SK-N-SH (cell line): Measurements from ENCODE around the gene PTGIS. TPM values are rescaled to one million over a fixed set of nuclear protein-coding genes. Genes with fewer than 3 reads are reported as not detected.

Source experiments
- CTCF ChIA-PET: fragments of 300-600, 350-600 bp; formaldehyde crosslinking; extraction: SDS; loops from one replicate; lab custom pipeline; 2021; lab: Yijun Ruan, JAX
- POLR2A ChIA-PET: fragments of 350-600 bp; sonication (Branson Sonifier 250); formaldehyde crosslinking; extraction: SDS; loops from one replicate; lab custom pipeline; 2020; ENCODE audit warnings: antibody characterized with exemption, inconsistent platforms; lab: Yijun Ruan, JAX
- DNase-seq: peaks from one replicate; pipeline ENCODE4 v3.0.0; 2012
- H2AFZ ChIP-seq: fragments of 200-600 bp; sonication (generic); 2 replicates; pipeline ENCODE4 v1.8.1; 2016; ENCODE audit warnings: antibody characterized with exemption, mild to moderate bottlenecking, low read depth
- H3F3A ChIP-seq: fragments of 200-600 bp; sonication (generic); replicated peaks from 2 replicates; pipeline ENCODE3; 2016; ENCODE audit warnings: antibody characterized with exemption, mild to moderate bottlenecking; ENCODE audit not compliant: insufficient read depth
- H3K27ac ChIP-seq, 2 experiments: fragments of 200-500 bp in 1 of 2; fragments of 200-600 bp in 1 of 2; sonication (Bioruptor generic) in 1 of 2; sonication (generic), shearing (Covaris generic) in 1 of 2; 2 replicates each; pipeline versions ENCODE4 v1.5.1 to v1.6.1; 2014 to 2016; ENCODE audit warnings: low read depth in 2 of 2, inconsistent platforms in 1 of 2, low read length in 1 of 2, mild to moderate bottlenecking in 1 of 2, mixed read lengths in 1 of 2
- H3K27me3 ChIP-seq: fragments of 200-600 bp; sonication (generic), shearing (Covaris generic); 2 replicates; pipeline ENCODE4 v1.6.1; 2016; ENCODE audit warnings: mixed run types; ENCODE audit not compliant: insufficient read depth
- H3K36me3 ChIP-seq, 2 experiments: fragments of 200-500 bp in 1 of 2; fragments of 200-600 bp in 1 of 2; sonication (Bioruptor generic) in 1 of 2; sonication (generic) in 1 of 2; replicated peaks in 1 of 2; 2 replicates each; pipeline versions ENCODE3 to v1.5.1; 2014 to 2016; ENCODE audit warnings: low read length in 1 of 2, mild to moderate bottlenecking in 1 of 2; ENCODE audit not compliant: insufficient read depth in 2 of 2, control insufficient read depth in 1 of 2
- H3K4me1 ChIP-seq, 2 experiments: fragments of 200-500 bp in 1 of 2; fragments of 200-600 bp in 1 of 2; sonication (Bioruptor generic) in 1 of 2; sonication (generic), shearing (Covaris generic) in 1 of 2; 2 replicates each; pipeline versions ENCODE4 v1.5.1 to v1.6.1; 2014 to 2016; ENCODE audit warnings: low read depth in 1 of 2, low read length in 1 of 2, mixed run types in 1 of 2; ENCODE audit not compliant: insufficient read depth in 2 of 2, control insufficient read depth in 1 of 2
- H3K4me2 ChIP-seq: fragments of 200-600 bp; sonication (generic), shearing (Covaris generic); 2 replicates; pipeline ENCODE4 v1.6.1; 2017; ENCODE audit warnings: mixed run types
- H3K4me3 ChIP-seq, 2 experiments: fragments of 200-500 bp in 1 of 2; fragments of 200-600 bp in 1 of 2; sonication (Bioruptor generic) in 1 of 2; sonication (generic), shearing (Covaris generic) in 1 of 2; 2 replicates each; pipeline versions ENCODE4 v1.5.1 to v1.8.1; 2014 to 2016; ENCODE audit warnings: low read depth in 2 of 2, inconsistent platforms in 1 of 2, low read length in 1 of 2, mild to moderate bottlenecking in 1 of 2, mixed read lengths in 1 of 2, moderate library complexity in 1 of 2
- H3K79me2 ChIP-seq: fragments of 200-600 bp; sonication (generic); 2 replicates; pipeline ENCODE4 v1.8.1; 2017; ENCODE audit warnings: mild to moderate bottlenecking; ENCODE audit not compliant: insufficient read depth
- H3K9ac ChIP-seq: fragments of 200-600 bp; sonication (generic); 2 replicates; pipeline ENCODE4 v1.6.1; 2017; ENCODE audit warnings: mixed run types
- H3K9me2 ChIP-seq: fragments of 200-600 bp; sonication (generic); 2 replicates; pipeline ENCODE4 v1.6.1; 2017; ENCODE audit warnings: mixed run types
- H3K9me3 ChIP-seq: fragments of 200-600 bp; sonication (generic); 2 replicates; pipeline ENCODE4 v1.6.1; 2017; ENCODE audit warnings: mixed run types, mild to moderate bottlenecking, moderate library complexity
- H4K20me1 ChIP-seq: fragments of 200-600 bp; sonication (generic); 2 replicates; pipeline ENCODE4 v1.6.1; 2017; ENCODE audit warnings: mild to moderate bottlenecking, mixed run types; ENCODE audit not compliant: insufficient read depth
- EZH2phosphoT487 ChIP-seq: fragments of 200-600 bp; sonication (generic); IDR thresholded peaks from 2 replicates; pipeline ENCODE4 v1.6.1; 2017; ENCODE audit warnings: low read depth, mixed run types, mild to moderate bottlenecking, antibody characterized with exemption, moderate library complexity, borderline replicate concordance
- FOSL2 ChIP-seq: IDR thresholded peaks from 2 replicates; pipeline ENCODE4 v1.4.0; 2012; ENCODE audit warnings: low read depth, mild to moderate bottlenecking, moderate library complexity, borderline replicate concordance
- GABPA ChIP-seq: IDR thresholded peaks from 2 replicates; pipeline ENCODE4 v1.4.0; 2012; ENCODE audit warnings: low read depth, mild to moderate bottlenecking
- MXI1 ChIP-seq: IDR thresholded peaks from 2 replicates; pipeline ENCODE4 v1.6.1; 2012; ENCODE audit warnings: mild to moderate bottlenecking, low read depth, low read length, improper control_type of control experiment
- NFIC ChIP-seq: IDR thresholded peaks from 2 replicates; pipeline ENCODE4 v1.4.0; 2012; ENCODE audit warnings: borderline replicate concordance
- POLR2AphosphoS5 ChIP-seq: IDR thresholded peaks from 2 replicates; pipeline ENCODE4 v1.6.1; 2012; ENCODE audit warnings: low read depth, low read length
- RAD21 ChIP-seq: IDR thresholded peaks from 2 replicates; pipeline ENCODE4 v1.6.1; 2012; ENCODE audit warnings: mild to moderate bottlenecking, low read length
- RCOR1 ChIP-seq: fragments of 150-350 bp; IDR thresholded peaks from 2 replicates; pipeline ENCODE4 v1.6.1; 2017; ENCODE audit warnings: antibody characterized with exemption, low read length
- RFX5 ChIP-seq: IDR thresholded peaks from 2 replicates; pipeline ENCODE4 v1.6.1; 2012; ENCODE audit warnings: mild to moderate bottlenecking, improper control_type of control experiment, low read length
- RXRA ChIP-seq: IDR thresholded peaks from 2 replicates; pipeline ENCODE4 v1.4.0; 2012; ENCODE audit warnings: low read depth, mild to moderate bottlenecking, borderline replicate concordance
- SIN3A ChIP-seq: IDR thresholded peaks from 2 replicates; pipeline ENCODE4 v1.6.1; 2012; ENCODE audit warnings: low read depth, mild to moderate bottlenecking, low read length, moderate library complexity, borderline replicate concordance
- TEAD4 ChIP-seq: IDR thresholded peaks from 2 replicates; pipeline ENCODE4 v1.4.0; 2012; ENCODE audit warnings: mild to moderate bottlenecking, borderline replicate concordance; ENCODE audit not compliant: insufficient read depth
- WGBS: methylation state at CpG from one replicate; pipeline ENCODE4 v1.1.6; 2017; ENCODE audit warnings: low lambda C conversion rate; 5-methylcytosine and 5-hydroxymethylcytosine counted together
- polyA plus RNA-seq, 3 experiments: library from polyadenylated mRNA; depleted of rRNA; stranded (reverse); fragments of >200 nt; gene quantifications; 2 replicates each; pipeline ENCODE4 v1.2.3, GENCODE V29; 2012
- TF ChIP-seq, protein P1 (sequence below): fragments of 150-350 bp; IDR thresholded peaks from 2 replicates; pipeline ENCODE4 v1.6.1; 2017; ENCODE audit warnings: antibody characterized with exemption, low read length, low read depth, borderline replicate concordance
- TF ChIP-seq, protein P2 (sequence below): IDR thresholded peaks from 2 replicates; pipeline ENCODE4; 2012
- TF ChIP-seq, protein P3 (sequence below): fragments of 150-350 bp; IDR thresholded peaks from 2 replicates; pipeline ENCODE4 v1.6.1; 2016; ENCODE audit warnings: mild to moderate bottlenecking, low read depth, low read length

PTGIS gene
- polyA plus RNA-seq, 1 of the 3 experiments (the other 2 are of a cell fraction) = 1.0 TPM

DNA sequence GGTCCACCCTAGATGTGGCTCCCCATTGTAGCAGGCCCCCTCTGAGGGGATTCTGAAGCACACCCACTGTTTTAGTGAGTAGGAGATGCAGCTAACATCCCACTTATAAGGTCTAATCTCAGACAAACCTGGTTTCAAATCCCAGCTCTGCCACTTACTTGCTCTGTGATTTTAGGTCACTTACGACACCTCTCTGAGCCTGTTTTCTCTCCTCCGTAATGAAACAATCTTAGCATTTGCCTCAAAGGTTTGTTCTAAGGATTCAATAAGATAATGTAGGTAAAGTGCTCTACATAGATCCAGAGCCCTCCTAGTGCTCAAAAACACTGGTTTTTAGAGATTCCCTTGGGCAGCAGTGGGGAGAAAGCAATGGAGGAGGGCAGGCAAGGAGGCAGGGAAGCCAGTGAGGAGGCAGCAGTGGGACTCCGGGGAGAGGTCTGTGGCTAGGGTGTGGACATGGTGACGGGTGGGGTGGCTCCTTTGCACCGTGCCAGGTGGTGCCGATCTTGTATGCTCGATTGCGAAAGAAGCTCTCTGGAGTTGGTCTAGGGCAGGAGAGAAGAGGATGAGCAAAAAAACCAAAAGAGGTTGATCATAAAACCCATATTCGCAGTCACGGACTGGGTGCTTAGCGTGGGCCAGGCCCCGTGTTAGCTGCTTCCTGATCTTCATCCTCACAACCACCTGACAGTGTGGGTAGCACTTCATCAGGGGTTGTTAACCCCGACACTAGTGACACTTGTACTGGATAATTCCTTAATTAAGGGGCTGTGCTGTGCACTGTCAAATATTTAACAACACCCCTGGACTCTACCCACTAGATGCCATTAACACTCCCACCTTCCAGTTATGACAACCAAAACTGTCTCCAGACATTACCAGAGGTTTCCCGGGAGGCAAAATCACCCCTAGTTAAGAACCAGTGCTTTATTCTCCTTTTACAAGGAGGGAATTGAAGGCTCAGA lies 16.8 kb upstream of the PTGIS start:
- no peak overlapping the region for H3K27ac ChIP-seq
- no peak overlapping the region for H3K4me3 ChIP-seq
- no peaks in the 10 kb centered on the region for H4K20me1 ChIP-seq
- H3K79me2 ChIP-seq = no peaks in the 10 kb centered on the region
- H3K4me2 ChIP-seq = no peak overlapping the region
- TF ChIP-seq POLR2AphosphoS5 = no peak
- TF ChIP-seq, protein P1, sequence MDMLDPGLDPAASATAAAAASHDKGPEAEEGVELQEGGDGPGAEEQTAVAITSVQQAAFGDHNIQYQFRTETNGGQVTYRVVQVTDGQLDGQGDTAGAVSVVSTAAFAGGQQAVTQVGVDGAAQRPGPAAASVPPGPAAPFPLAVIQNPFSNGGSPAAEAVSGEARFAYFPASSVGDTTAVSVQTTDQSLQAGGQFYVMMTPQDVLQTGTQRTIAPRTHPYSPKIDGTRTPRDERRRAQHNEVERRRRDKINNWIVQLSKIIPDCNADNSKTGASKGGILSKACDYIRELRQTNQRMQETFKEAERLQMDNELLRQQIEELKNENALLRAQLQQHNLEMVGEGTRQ = no peak
- DNase-seq = no peak
- CTCF ChIA-PET = interaction anchor here (1.1 to 5.3 kb wide), 9 partner anchors 10 to 47 kb away, joined by 3 to 33 read pairs (median 4); no protein-coding TSS in a partner anchor
- peaks cover 0 to 10% of the 10 kb centered on the region in 2 experiments; a peak in 2 of 4 replicates for H3K4me1 ChIP-seq
- no peaks in the 10 kb centered on the region for H3K36me3 ChIP-seq
- H3K9me2 ChIP-seq = no peaks in the 10 kb centered on the region
- H2AFZ ChIP-seq = no peak overlapping the region
- POLR2A ChIA-PET = no interaction called here
- no peaks in the 10 kb centered on the region for H3K27me3 ChIP-seq
- no peak overlapping the region for H3K9ac ChIP-seq
- no peaks in the 10 kb centered on the region for H3K9me3 ChIP-seq
- H3F3A ChIP-seq = peaks cover 4% of the 10 kb centered on the region
- WGBS = 73% methylated on average over 14 of the region's 14 CpGs

DNA sequence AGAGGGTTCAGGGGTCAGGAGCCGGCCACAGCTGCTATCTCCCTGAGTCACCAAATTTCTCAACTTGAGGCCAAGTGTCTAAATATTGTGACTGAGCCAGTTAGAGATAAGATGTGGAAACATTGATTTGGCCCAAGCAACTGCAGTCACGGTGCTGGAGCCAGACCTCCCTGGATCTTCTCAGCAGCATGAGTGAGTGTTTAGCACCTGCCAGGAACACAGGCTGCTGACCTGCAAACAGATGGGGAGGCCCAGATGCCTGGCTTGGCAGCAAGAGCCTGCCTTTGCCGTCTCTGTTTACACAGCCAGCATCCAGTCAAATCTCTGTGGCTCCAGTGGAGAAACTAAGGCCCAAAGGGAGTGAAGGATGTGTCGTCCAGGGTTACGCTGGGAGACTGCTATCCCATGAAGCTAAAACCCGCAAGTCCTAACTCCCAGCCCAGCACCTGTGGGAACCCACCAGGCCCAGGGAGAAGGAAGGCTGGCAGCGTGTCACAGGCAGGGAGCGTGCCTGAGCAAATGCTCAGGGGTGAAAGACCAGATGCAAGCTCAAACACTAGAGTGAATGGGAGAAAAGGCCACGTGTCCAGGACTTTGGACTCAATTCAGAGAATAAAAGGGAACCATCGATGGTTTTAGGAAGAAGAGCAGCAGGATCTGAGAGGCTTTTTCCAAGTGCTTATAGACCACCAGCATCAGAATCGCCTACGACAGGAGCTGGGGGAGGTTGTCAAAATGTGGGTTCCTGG lies 15.9 kb upstream of the PTGIS start:
- POLR2A ChIA-PET = no interaction called here
- CTCF ChIA-PET = interaction anchor here (0.6 to 5.3 kb wide), 10 partner anchors 9 to 262 kb away, joined by 3 to 33 read pairs (median 4); no protein-coding TSS in a partner anchor
- peaks cover 4% of the 10 kb centered on the region for H3F3A ChIP-seq
- H3K27me3 ChIP-seq = no peaks in the 10 kb centered on the region
- peak; percentile 69; the same call in 1 of the 2 replicates for TF ChIP-seq RXRA
- TF ChIP-seq NFIC = 0 out of 2 replicates have a peak, but pooled peaks have one; percentile 5
- TF ChIP-seq SIN3A = no peak
- peak; percentile 38; the same call in 1 of the 2 replicates for TF ChIP-seq RCOR1
- H3K9me2 ChIP-seq = no peaks in the 10 kb centered on the region
- H3K4me2 ChIP-seq = no peak overlapping the region
- H3K36me3 ChIP-seq = no peaks in the 10 kb centered on the region
- no peak overlapping the region; a peak in 1 of 4 replicates for H3K27ac ChIP-seq
- no peaks in the 10 kb centered on the region for H3K79me2 ChIP-seq
- WGBS = 62% methylated on average over 12 of the region's 12 CpGs
- no peaks in the 10 kb centered on the region for H3K9me3 ChIP-seq
- no peaks in the 10 kb centered on the region for H4K20me1 ChIP-seq
- no peak for DNase-seq
- no peak overlapping the region for H2AFZ ChIP-seq
- H3K4me3 ChIP-seq = no peak overlapping the region
- H3K4me1 ChIP-seq = peaks cover 0 to 10% of the 10 kb centered on the region in 2 experiments; a peak in 2 of 4 replicates
- no peak overlapping the region for H3K9ac ChIP-seq

DNA sequence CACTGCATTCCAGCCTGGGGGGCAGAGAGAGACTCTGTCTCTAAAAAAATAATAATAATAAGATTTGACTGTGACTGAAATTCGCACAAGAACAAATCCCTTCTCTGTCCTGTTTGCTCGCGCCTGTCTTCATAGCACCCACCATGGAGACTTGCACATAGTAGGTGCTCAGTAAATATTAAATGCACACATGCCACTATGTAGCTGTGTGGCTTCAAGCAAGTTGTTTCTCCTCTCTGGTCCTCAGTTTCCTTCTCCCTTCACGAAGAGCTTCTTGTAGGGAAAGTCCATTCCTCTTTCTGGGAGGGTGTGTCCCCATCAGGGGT lies 15.4 kb upstream of the PTGIS start:
- CTCF ChIA-PET = interaction anchor here (0.6 to 5.3 kb wide), 7 partner anchors 10 to 263 kb away, joined by 3 to 33 read pairs (median 3); no protein-coding TSS in a partner anchor
- no peak overlapping the region for H3K9ac ChIP-seq
- no peaks in the 10 kb centered on the region for H3K36me3 ChIP-seq
- peaks cover 0 to 10% of the 10 kb centered on the region in 2 experiments; a peak in 2 of 4 replicates for H3K4me1 ChIP-seq
- no peaks in the 10 kb centered on the region for H3K27me3 ChIP-seq
- DNase-seq = no peak
- H4K20me1 ChIP-seq = no peaks in the 10 kb centered on the region
- no peak overlapping the region for H2AFZ ChIP-seq
- H3F3A ChIP-seq = peaks cover 4% of the 10 kb centered on the region
- H3K27ac ChIP-seq = no peak overlapping the region; a peak in 1 of 4 replicates
- H3K9me3 ChIP-seq = no peaks in the 10 kb centered on the region
- no peak for TF ChIP-seq RAD21
- TF ChIP-seq RXRA = no peak
- no peak for TF ChIP-seq RFX5
- TF ChIP-seq, protein P2, sequence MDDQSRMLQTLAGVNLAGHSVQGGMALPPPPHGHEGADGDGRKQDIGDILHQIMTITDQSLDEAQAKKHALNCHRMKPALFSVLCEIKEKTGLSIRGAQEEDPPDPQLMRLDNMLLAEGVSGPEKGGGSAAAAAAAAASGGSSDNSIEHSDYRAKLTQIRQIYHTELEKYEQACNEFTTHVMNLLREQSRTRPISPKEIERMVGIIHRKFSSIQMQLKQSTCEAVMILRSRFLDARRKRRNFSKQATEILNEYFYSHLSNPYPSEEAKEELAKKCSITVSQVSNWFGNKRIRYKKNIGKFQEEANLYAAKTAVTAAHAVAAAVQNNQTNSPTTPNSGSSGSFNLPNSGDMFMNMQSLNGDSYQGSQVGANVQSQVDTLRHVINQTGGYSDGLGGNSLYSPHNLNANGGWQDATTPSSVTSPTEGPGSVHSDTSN = no peak
- TF ChIP-seq TEAD4 = no peak
- TF ChIP-seq, protein P3, sequence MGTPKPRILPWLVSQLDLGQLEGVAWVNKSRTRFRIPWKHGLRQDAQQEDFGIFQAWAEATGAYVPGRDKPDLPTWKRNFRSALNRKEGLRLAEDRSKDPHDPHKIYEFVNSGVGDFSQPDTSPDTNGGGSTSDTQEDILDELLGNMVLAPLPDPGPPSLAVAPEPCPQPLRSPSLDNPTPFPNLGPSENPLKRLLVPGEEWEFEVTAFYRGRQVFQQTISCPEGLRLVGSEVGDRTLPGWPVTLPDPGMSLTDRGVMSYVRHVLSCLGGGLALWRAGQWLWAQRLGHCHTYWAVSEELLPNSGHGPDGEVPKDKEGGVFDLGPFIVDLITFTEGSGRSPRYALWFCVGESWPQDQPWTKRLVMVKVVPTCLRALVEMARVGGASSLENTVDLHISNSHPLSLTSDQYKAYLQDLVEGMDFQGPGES = no peak
- no peak for TF ChIP-seq RCOR1
- no peak for TF ChIP-seq EZH2phosphoT487
- TF ChIP-seq FOSL2 = no peak
- no peak for TF ChIP-seq MXI1
- no peak for TF ChIP-seq GABPA
- TF ChIP-seq, all 33 proteins: peak for 0
- 73% methylated on average over 4 of the region's 4 CpGs for WGBS
- Histone ChIP-seq H3K9me2 (no peaks in the 10 kb centered on the region), H3K79me2 (no peaks in the 10 kb centered on the region), H3K4me2 (no peak overlapping the region), H3K4me3 (no peak overlapping the region)
- POLR2A ChIA-PET = no interaction called here
